GM19239 (cell line): ENCODE results near the gene PAM.
A peak's percentile ranks its signal among the peaks of the same experiment; 100 is the strongest.

ENCODE experiments used
- DNase-seq: peaks from one replicate; pipeline ENCODE4 v3.0.0; 2011; ENCODE audit warnings: low spot score; ENCODE audit not compliant: insufficient read length
- FAIRE-seq: peaks from 2 replicates; lab custom pipeline; 2011; peaks lifted over from hg19 to GRCh38; lab: Jason Lieb, UNC

Gene PAM

DNA sequence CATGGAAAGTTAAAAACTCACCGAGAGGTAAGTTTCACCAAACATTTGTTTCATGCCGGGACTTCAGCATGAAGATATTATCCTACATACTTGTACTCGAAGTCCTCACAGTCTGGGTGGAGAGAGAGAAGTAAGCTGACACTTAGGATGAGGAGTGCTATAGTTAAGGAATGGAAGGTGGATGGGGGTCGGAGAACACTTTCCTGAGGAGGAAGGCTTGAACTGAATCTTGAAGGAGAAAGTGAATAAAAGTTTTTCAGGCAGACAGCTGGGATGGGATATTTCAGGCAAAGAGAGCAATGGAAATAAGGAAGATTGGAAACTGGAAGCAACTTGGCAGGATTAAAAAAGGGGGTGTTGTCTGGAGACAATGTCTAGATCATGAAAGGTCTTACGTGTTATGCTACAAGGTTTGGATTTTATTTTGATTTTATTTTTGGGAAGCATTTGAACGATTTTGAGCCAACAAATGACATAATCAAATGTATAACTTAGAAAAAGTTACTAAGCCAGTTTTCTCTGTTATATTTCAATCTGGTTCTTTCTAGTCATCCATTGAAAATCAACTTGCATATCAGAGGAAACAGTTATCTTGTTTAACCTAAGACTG is 167.1 kb downstream of the PAM start:
- FAIRE-seq (no peak), DNase-seq (no peak)

DNA sequence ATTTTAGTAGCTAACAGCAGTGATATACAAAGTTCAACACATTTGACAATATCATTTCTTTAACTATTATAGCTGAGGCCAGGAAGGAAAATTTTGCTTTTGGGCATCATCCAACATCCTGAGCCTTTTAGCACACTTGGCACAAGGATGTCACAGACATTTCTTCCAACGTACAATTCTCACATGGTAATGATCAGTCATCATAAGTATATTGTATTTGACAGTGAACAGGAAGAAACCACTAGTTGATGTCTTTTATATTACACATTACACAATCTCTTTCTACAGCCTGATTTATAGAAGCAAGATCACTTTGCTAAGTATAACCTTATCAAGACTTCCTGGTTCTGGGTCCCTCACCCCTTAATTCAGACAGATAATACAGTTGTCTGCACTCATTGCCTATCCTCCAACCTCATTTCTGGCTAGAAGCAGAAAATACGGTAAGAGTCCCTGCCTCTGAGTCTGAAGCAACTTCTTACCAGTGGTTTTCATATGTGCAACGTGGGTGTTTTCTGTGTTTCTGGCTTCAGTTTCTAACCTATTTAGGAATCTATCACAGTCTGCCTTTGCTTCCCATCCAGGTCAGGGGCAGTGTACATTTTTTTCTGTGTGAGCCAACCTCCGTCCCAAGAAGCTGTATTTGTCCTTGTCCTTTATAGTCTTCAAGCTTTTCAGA is 167.8 kb downstream of the PAM start:
- DNase-seq (no peak), FAIRE-seq (peak; percentile 8)

DNA sequence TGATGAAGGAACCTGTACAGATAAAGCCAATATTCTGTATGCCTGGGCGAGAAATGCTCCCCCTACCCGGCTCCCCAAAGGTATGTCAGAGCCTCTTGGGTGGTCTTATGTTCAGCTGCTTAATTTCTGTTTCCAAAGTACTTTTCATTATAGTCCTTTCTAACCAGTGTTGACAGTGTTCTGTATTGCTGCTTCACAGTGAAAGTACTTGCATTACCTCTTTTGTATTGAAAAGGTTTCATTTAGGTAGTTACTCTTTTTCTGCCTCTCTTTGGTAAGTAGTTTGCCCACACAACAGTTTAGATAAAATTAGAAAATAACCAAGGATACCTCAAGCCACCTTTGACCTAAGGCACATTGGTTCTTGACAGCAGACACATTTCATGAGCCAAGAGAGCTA is 169.9 kb downstream of the PAM start:
- no peak for FAIRE-seq
- DNase-seq, result no peak

DNA sequence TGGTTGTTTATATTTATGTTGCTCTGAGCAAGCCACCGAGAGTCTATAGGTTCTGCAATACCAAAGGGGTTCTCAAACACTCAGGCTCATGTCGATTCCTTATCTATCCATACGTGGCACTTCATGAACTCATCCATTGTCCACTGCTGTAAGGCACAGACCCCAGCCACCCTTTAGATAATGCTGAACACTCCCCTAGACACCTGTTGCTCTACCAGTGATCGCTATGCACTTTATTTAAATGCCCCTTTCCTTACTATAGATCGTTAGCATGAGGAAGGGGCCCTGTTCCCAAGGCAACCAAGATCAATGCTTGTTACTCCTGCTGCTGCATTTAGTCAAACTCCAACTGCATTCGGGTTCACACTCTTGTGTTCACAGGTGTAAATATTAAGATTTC is 171.9 kb downstream of the PAM start:
- FAIRE-seq (no peak), DNase-seq (no peak)

DNA sequence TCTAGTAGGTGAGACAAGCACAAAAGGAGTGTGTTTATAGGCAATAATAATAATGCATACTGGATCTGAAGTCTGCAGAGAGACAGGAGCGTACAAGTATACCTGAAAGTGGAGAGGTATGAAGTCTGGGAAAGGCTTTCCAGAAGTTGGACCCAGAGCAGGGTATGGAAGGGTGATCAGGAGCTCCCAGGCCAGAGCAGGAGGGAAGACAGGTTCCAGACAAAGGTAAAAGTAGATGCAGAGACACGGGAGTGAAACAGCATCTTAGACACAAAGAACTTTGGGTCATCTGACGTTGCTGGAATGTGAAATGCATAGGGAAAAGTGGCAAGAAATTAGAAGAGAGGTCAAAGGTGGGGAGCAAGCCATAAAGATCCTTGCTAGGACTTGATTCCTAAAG is 175.1 kb downstream of the PAM start:
- no peak for FAIRE-seq

DNA sequence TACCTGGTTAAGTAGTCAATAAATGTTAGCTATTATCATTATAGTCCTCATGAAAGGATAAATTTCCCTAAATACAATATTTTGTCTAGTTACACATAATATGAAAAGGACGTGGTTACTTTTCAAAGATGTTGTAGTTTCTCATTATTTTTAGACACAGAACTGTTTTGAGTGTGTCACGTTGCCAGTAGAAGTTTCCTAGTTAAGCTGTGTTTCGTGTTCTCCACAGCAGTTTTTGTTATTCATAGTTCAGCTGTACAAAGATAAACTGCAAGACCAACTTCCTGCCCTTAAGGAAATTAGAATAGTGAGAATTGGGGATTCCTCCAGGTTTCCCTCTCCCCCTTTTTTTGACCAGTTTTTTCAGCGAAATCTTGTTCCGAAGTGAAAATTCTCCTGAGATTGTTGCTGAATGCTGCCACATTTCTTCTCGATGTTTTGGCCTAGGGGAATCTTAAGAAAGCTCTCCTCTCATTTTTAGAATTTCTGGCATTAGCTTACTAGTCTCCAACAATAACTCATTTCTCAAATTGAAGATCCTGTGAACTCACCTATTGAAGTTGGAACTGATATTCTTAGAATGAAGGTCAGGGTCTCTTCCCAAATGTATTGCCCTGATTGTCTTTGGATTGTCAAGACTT is 176.1 kb downstream of the PAM start:
- DNase-seq (no peak), FAIRE-seq (no peak)

More for the DNA sequence above, 175.1 kb downstream of the PAM start:
- no peak for DNase-seq

DNA sequence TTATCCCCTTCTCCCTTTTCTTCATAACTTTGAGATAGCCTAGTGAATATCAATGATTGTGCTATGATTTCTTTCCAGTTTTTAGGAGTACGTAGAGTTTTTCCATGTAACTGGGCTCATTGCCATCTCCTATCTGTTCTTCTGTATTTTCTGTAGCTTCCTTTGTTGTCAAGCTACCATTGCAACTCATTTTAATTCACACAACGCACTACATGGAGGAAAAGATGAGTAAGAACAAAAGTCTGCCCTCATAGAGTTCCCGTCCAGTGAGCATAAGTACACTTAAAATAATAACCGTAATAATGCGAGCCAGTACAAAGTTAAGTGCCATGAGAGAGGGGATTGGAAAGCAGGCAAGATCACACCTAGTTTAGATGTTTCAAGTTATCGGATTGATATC is 177.7 kb downstream of the PAM start:
- DNase-seq, result no peak
- FAIRE-seq, result no peak

DNA sequence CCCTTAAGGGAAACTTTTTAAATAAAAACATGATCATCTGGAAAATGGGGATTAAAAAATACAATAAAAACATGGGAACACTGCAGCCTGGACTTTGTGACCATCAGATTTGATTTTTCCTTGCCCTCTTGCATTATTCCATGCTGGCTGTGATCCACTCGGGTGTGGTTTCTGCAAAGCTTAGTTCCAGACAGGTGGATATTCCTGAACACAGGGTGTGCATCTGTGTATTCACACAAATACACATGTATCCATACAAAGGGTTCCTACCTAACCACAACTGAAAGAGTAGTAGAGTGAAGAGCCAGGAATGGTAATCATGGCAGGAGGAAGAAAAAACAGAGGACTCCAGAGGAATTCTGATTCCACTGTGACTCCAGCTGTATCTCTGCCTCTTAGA is 178.2 kb downstream of the PAM start:
- DNase-seq (no peak), FAIRE-seq (no peak)

DNA sequence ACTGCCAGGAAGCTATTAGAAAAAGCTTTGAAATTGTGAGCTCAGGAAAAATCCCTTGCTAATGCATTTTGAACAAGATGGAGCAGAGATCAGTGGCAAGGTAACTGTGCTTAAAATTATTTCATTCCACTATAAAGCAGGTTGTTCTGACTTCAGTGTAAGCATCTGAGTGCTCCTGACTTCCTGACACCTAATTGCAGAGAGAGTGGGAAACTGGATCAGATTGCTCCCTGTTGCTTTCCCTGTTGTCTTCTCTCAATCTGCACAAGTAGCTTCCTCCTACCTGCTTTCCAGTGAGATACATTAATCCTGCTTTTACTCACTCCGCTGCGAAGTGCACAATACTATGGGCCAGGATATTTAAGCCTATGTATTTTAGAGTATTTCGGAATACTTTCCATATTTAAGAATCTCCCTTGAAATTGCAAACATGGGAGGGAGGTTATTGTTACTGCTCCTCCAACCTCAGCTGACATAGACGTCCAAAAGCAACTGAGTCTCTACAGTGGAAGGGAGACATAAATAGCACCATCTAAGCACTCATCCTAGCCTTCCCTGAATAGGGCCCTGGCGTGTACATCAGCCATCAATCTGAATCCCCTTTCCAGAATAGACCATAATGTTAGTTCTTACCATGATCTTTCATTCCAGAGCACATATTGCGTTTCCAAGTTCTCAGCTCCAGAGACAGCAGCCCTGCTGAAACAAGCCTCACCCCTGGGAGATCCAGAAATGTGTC is 178.8 kb downstream of the PAM start:
- DNase-seq (no peak), FAIRE-seq (no peak)

DNA sequence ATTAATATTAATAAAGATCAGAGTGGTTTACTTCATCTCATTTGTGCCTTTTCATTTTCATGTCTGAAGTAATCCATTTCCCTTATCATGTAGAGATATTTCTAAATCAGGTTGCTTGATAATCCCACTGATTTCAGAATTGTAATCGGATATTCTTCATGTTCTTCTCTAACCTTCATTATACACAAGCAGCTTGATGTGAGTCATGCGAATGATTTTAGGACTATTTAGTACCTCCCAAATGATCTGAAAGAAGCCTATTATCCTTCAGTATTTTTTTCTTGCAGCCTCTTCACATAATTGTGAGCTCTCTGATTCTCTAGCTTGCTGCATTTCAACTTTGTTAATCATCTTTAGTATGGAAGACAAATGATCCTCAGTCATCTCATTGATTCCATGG is 182.8 kb downstream of the PAM start:
- no peak for FAIRE-seq
- no peak for DNase-seq

DNA sequence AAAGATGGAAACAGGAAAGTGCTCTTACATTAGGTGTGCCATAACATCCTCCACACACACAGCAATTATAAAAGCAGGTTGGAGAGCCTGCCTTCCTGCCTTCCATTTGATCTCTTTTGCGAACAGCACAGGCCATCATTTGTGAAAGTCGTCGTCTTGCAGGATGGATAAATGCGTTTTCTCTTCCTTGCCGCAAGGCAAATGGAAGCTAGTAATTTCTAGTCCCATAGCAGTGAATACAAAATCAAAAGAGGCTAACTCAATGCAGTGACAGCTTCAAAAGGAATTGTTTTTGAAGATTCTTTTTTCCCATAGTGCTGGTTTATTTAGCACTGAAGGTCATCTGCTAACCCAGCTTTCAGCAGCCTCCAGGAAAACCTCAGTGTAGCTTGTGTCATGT is 186.0 kb downstream of the PAM start:
- FAIRE-seq (no peak), DNase-seq (no peak)

DNA sequence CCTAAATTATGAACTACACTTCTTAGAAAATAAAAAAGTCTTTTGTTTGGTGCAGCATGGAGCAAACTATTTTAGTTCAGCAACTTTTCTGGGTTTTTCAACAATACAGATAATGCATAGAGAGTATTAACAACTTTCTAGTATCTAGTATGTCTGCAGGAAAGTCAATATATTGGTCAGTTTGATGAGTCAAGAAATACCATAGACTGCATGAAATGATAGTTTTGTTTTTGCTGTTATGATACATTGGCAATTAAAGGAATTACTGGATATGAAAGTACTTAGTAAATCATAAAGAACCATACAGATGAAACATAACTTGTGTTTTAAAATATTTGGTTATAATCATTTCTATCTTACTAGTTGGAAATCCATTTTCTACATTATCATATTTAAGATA is 191.3 kb downstream of the PAM start:
- FAIRE-seq, result no peak
- DNase-seq, result no peak

DNA sequence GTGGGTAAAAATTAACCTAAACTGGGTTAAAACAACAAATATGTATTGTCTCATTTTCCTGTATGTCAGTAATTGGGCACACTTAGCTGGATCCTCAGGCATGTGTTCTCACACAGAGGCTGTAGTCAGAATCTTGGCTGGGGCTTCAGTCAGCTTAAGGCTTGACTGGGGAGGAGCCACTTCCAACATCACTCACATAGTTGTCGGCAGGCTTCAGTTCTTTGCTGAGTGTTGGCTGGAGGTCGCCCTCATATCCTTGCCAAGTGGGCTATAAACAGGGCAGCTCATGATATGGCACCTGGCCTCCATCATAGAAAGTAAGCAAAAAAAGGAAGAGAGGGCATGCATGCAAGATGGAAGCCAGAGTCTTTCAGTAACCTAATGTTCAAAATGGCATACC is 191.9 kb downstream of the PAM start:
- FAIRE-seq (no peak), DNase-seq (no peak)

DNA sequence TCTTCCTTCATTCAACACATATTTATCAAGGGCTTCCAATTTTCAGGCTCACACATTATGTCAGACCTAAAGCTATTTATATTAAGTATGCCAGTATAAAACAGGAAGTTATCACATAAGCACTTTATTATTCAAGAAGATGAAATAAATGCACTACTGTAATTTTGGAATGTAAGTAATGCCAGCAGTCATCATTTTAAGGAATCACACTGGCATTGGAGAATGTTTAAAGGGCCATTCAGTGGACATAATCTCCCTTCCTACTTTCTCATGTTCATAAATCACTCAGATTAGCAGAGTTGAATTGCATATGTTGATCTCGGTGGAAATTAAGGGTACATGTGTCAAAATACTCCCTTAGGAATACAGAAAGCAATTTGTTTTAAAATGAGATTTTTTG is 200.4 kb downstream of the PAM start:
- DNase-seq, result no peak
- no peak for FAIRE-seq

DNA sequence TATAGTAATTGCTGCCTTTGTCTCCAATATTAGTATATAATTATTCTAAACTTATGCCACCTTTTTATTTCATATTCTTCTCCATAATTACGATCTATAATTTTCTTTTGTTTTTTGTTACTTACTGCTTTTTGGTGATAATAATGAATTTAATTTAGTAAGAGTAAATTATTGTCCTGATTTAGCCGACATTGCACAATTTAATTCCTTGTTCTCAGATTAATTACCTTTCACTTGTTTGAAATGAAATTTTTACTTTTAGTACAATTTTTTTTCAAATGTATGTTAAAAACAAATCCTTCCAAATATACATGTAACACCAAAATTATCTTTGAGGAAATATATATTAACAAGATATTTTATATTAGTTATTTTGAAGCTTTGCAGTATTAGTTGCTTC is 201.5 kb downstream of the PAM start:
- DNase-seq, result no peak
- FAIRE-seq, result no peak

DNA sequence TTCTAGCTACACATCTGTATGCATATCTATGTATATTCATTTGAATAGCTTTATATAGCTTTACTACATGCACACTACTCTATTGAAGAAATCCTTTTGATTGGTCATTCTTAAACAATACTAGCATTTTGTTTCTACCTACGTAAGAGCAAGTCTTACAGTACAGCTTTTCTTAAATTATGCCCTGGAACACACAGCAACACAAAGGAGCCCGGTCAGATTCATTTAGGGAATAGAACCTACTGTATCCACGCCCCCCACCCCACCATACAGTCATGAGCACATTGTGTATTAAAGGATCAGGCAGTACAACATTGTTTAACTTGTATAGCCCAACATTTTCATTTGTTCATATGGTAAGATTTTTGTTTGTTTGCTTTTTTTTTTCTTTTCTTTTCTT is 202.0 kb downstream of the PAM start:
- no peak for FAIRE-seq

DNA sequence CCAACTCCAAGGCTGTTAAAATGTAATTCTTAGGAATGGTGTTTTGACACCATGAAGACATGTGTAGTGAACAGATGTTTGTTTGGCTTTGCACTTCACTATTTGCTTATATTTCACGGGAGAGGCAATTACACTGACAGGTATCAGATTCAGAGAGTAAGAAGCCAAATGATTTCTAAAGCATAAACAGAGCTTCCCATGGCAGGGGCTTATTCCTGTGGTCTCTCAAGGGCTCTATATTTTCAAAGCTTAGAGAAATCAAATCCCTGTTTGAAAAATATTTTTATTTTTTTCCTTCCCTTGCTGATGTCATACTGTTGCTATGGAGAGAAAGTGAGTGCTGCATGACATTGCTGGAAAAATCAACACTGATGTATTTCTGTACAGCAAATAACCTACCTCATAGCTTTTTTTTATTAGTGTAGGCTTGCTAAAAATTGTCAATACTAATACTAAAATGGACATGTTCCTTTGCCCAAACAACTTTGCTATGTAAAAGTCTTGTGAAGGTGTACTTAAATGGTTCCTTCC is 203.4 kb downstream of the PAM start:
- DNase-seq (no peak), FAIRE-seq (no peak)

More for the DNA sequence above, 202.0 kb downstream of the PAM start:
- DNase-seq, result no peak

DNA sequence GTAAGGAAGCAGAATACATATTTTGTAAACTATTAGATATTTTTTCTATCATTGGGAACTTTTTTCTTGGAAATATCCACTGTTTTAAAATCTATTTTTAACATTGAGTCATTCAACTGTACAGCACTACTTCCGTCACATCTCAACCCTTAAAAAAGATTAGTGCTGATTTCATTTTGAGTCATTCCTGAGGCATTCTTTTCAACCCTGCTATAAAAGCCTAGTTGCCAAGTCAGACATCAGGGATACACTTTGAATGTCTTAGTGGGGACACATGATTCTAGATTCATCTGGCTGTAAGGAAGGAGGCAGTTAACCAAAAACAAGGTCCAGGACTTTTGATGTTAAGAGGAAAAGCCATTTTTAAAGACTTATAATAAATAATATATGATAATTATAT is 203.9 kb downstream of the PAM start:
- DNase-seq, result no peak
- FAIRE-seq, result peak; percentile 48

DNA sequence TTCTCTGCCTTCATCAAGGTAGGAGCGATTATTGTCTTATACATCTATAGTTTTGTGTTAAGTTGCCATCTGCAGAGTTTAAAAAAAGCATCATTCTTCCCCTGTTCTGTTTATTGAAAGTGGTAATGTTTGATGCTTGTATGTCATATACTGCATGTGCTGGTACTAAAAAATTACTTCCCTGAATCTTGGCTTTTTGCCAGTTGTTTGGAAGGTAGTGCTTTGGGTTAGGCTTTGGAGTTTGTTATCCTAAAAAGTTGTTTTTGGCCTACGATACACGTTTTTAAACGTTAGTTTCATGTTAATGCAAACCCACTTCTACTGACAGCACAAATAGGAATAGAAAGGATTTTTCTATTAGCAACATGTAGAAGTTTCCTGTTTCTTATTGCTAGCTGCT is 206.6 kb downstream of the PAM start:
- no peak for FAIRE-seq

DNA sequence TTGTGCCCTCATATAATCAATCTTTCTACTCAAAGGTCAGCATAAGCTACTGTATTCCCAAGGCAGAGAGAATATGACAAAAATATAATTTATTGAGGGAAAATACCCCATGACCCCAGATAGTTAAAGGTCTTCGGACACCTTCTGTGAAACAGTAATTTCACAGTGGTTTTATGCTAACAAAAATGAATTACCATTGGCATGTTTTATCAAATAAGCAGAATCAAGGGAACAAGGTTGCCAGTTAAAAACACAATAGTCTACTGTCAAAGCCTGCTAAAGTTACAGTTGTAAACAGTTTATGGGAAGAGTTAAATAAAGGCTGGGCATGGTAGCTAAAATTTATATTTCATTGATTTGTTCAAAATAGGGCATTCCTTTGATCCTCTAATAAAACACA is 210.5 kb downstream of the PAM start:
- FAIRE-seq (no peak), DNase-seq (no peak)

More for the DNA sequence above, 206.6 kb downstream of the PAM start:
- no peak for DNase-seq

DNA sequence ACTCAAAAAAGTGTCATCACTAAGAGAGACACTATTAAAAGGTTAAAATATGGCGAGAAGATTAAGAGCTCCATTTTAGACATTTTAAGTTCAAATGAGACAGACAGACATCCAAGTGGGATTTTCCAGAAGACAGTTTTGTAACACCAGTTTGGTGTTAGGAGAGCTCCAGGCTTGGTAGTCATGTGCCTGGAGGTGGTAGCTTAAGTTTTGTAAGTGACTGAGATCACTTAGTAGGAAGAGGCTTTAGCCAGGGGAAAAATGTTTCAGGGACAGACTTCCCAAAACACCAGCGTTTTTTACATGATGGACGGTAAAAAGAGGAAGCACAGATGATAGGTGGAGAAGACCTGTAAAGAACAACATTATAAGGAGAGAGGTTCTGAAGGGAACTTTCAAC is 214.5 kb downstream of the PAM start:
- peak; percentile 54 for FAIRE-seq

More for the DNA sequence above, 214.5 kb downstream of the PAM start:
- DNase-seq, result no peak
